GM18507 (cell line): ENCODE results near the gene CAPN13.

Experiments
- DNase-seq: peaks from one replicate; pipeline ENCODE4 v3.0.0; 2011; ENCODE audit warnings: low read depth; ENCODE audit not compliant: insufficient read length; ENCODE audit errors: extremely low spot score
- FAIRE-seq: peaks from 2 replicates; lab custom pipeline; 2011; peaks lifted over from hg19 to GRCh38; lab: Jason Lieb, UNC

The CAPN13 gene, protein sequence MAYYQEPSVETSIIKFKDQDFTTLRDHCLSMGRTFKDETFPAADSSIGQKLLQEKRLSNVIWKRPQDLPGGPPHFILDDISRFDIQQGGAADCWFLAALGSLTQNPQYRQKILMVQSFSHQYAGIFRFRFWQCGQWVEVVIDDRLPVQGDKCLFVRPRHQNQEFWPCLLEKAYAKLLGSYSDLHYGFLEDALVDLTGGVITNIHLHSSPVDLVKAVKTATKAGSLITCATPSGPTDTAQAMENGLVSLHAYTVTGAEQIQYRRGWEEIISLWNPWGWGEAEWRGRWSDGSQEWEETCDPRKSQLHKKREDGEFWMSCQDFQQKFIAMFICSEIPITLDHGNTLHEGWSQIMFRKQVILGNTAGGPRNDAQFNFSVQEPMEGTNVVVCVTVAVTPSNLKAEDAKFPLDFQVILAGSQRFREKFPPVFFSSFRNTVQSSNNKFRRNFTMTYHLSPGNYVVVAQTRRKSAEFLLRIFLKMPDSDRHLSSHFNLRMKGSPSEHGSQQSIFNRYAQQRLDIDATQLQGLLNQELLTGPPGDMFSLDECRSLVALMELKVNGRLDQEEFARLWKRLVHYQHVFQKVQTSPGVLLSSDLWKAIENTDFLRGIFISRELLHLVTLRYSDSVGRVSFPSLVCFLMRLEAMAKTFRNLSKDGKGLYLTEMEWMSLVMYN

DNA sequence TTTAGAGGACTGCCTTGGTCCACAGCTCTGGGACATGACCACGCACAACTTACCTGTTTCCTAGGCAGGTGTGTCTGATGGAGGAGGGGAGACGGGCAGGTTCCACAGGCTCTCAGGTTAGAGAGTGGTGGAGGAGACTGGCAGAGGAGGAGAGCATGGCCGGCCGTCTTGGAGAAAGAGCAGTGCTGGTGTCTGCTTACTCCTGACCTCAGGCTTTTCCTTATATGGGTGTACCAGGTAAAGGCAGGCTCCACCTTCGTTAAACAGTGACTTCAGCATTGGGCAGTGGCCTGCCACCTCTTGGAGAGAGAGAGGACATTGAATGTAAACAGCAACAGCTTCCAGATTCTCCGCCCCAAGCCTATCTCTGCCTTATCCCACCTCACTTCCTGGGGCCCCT, at the start of gene CAPN13:
TSS of gene CAPN13 (minus strand) at position 198 of the 400 bp plus-strand sequence. CDS start 20,121 bp downstream, outside the sequence.
- DNase-seq (no peak), FAIRE-seq (no peak)

DNA sequence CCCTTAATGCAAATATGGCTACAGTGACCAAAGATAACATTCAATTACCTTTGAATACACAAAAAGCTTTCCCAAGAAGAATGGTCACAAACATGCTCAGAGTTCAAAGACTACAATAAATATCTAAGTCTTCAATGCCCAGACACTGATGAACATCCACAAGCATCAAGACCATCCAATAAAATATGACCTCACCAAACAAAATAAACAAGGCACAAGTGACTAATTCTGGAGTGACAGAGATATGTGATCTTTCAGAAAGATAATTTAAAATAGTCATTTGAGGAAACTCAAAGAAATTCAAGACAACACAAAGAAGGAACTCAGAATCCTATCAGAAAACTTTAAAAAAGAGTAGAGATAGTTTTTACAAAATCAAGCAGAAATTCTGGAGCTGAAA, 40.6 kb upstream of the CAPN13 start:
- FAIRE-seq, result no peak
- no peak for DNase-seq

DNA sequence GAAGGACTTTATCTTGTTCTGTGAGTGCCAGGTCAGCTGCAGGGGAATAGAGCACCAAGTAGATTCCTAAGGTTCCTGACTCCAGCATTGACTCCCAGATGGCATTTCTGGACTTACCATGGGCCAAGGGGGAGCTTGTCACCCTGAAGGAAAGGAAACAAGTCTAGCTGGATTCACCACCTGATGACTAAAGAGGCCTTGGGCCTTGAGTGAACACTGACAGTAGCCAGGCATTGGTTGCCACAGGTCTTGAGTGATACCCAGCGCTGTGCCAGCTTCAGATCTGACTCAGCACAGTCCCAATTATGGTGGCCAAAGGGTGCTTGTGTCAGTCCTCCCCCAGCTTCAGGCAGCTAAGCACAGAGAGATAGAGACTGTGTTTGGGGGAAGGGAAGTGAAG, 40.1 kb upstream of the CAPN13 start:
- FAIRE-seq, result no peak
- no peak for DNase-seq

DNA sequence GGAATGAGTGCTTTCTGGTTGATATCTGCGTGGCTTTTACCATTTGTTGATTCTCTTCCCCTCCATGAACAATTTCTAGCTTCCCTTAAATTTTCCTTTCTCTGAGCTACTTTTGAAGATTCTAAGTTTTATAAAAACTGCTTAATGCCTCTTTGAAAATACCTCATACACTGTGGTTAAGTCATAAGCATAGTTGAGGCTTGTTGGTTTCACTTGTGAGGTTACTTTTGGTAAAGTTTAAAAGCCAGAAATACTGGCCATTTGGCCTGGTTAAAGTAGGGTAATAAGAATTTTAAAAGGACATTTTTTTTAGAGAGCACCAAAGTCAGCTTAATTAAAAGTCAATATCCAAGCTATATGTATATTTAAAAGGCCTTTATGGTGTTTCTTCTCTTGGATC, 21.3 kb upstream of the CAPN13 start:
- no peak for FAIRE-seq
- no peak for DNase-seq

DNA sequence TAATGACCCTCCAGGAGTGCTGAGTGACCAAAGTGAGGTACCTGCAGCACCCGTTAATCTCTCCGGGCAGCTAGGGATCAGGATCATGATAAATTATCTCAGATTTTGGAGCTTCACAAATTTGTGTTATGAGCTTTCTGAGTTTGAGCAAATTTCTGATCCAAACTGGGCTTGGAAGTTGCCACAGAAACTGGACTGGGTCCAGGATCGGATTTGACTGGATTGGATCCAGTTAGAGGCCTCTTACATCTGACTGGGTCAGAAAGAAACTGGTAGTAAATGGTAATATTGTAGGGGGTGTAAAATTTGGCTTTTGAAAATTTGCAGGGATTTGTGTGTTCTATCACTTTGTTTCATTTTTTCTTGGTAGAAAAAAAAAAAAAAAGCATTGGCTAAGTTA, 19.7 kb upstream of the CAPN13 start:
- DNase-seq (no peak), FAIRE-seq (no peak)

DNA sequence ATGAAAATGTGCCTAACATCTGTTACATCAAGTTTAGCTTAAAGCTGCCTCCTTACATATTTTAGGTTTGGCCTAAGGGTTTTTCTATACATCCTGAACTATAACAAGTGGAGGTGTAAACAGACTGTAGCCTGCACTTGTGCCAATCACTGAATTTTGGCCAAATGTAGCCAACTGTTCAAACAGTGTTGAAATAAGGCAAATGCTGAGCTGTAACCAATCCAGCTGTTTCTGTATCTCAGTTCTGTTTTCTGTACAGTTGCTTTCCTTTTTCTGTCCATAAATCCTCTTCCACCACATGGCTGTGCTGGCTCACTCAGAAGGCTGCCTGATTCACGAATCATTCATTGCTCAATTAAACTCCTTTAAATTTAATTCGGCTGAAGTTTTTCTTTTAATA, 19.2 kb upstream of the CAPN13 start:
- no peak for DNase-seq

DNA sequence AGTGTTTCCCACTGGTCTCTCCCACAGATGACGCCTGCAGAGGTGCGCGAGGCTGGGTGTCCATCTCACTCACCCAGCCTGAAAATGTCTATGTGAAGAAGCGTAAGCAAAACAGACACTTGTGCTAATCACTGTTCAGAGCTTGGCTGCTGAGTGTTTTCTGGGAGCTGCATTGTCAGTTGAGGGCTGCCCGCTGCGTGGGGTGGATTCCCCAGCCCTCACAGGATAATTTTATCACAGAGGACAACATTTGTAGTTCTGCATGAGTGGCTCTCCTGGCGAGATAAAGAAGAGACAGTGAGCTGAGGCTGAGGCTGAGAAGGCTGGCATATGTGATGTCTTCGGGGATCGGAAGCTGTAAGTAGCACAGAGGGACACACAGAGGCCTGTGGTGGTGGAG, 16.2 kb upstream of the CAPN13 start:
- DNase-seq (no peak), FAIRE-seq (no peak)

More for the DNA sequence above, 19.2 kb upstream of the CAPN13 start:
- no peak for FAIRE-seq

DNA sequence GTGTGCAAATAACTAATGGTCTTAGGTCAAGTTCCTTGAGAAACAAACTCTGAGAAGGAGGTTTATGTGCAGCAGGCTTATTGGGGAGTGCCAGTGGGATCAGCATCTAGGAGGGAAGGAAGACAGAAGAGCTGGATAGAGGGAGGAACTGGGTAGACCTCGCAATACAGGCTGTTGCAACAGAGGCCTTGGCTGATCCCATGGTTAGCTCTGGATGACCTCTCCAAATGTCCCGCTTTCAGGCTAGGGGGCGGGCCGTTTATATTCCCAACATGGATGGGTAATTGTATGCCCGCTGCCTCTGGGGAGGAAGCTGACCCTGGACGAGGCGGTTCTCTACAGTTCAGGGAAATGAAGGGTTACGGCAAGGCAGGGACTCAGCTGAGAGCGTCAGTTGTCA, 14.7 kb upstream of the CAPN13 start:
- FAIRE-seq (no peak), DNase-seq (no peak)

DNA sequence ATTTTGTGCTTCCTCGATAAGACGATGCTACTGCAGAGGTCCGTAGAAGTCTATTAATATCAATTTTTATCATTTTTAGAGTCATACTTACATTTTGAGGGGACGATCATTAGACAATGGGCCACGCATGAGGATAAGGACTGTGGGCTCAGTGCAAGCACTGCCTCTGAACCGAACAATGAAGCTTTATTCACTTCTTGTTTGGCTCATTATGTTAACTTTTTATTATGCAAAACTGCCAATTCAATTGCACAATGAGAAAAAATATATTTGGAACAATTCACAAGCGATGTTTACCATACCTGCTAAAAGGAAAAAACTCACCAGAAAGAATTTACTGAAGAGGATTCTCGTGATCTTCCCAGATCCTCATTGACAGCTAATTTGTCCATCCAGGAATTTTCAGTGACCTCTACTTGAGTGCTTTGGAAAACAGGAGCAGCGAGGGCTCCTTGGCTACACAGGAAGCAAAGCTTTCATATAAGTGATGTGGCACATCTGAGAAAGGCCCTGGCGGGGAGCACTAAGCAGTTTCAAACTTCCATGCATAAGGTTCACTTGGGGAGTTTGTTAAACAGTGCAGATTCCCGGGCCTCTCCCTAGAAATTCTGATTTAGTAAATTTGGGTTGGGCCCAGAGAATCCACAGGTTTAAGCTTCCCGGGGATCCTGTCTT, 13.3 kb upstream of the CAPN13 start:
- DNase-seq (no peak), FAIRE-seq (no peak)

DNA sequence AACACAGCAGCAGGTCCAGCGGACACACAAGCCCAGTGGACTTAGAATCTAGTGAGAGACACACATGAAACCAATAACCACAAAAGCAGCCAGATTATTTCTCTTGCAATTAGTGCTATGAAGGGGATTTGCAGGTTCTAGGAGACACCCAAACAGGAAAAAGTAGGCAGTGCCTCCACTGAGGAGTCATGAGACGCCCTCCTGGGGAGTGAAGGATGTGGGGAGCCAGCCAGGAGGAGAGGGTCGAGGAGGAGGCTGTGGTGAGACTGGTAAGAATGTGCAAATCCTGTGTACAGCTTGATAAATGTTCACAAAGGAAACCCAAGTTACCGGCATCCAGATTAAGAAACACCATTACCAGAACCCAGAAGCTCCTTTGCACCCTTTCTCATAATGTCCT, 2.7 kb upstream of the CAPN13 start:
- FAIRE-seq (no peak), DNase-seq (no peak)

DNA sequence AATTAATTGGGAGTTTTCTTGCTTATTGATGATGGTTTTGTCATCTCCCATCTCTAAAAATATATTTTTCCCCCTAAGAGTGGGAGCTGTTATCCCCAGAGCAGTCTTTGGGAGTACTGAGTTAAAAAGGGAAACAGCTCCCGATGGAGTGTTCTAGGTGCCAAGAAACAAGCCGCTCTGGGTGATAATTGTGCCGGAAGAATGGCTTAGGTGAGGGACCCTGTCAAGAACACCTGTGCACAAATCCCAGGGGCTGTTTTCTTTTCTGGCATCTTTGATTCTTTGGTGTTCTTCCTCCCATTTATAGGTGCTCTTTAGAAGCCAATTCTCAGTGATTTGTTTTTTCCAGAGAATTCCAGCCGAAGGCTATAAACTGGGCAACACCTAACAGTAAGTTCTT, 1.4 kb upstream of the CAPN13 start:
- DNase-seq (no peak), FAIRE-seq (no peak)

DNA sequence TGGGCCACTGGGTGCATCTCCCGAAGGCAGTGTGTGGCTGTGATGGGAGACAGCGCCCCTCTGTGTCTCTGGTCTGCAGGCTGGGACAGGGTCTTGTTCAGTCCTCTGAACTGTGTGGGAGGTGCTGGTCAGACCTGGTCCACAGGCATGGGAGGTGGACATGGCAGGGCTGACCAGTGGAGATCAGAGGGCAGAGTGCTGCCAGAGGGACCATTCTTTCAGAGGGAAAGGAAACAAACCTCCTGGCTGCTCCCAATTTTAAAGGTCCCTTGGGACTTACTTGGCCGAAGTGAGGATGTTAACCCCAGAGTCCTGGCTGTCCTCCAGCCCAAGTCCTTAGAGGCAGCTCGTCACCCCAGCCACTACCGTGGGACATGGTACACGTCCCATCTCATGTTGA, 4.0 kb downstream of the CAPN13 start:
- no peak for DNase-seq
- no peak for FAIRE-seq

DNA sequence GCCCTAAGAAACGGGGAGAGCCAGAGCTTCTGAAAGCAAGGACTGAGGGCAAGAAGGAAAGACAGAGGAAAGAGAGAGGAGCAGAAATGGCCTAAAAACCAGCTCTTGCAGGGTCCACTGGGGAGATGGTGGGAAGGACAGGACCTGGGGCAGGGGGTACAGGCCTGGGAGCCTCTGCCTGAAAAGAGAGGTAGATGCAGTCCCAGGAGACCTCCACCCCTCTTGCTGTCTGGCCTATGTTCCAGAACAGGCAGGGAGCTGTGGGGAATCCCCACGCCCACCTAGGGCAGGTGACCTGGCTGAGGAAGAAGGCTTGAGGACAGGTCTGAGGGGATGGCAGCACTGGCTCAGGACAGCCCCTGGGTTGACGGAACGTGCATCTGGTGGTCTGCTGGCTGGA, 4.6 kb downstream of the CAPN13 start:
- no peak for FAIRE-seq
- DNase-seq, result no peak

DNA sequence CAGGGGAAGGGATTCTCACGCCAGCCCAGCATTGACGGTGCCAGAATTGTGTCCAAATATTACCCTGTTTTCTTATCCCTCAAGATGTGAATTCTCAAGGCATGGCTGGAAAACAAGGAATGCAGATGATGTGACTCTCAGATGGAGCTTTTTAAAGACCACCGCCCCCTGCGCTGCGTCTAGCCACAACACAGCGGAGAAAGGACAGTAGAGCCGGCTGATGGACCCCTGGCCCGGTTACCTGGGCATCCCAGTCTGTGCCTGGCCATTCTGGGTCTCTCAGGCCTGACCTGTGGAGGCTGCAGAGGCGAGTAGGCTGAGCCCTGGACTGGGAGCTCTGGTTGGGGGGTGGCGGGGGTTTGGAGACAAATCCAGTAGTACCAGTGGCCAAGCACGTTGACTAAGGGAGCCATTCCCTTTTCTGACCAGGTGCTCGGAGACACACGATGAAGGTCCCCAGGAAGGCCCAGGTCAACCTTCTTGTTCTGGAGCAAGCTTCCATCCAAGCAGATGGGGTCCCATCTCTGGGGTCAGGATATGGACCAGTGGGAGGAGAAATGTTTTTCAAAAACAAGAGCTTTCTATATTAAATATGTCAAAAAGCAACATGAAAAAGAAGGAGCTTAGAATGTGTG, 5.3 kb downstream of the CAPN13 start:
- FAIRE-seq (no peak), DNase-seq (no peak)

DNA sequence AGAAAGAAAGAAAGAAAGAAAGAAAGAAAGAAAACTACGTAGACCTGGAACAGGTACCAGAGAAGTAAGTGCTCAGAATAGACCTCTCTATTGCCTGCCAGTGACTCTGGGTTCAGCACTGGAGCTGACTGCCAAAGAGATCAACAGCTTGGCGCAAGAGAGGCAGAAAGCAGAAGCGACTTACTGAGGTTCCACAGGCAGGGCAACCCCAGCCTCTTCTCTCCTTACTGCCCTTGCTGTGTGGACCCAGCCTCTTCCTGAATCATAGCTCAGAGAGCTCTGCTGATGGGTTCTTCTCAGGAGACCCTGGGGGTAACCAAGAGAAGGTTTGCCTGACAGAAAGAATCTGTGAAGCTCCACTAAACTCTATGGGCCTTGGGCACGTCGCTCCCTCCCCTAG, 7.1 kb downstream of the CAPN13 start:
- DNase-seq (no peak), FAIRE-seq (no peak)

DNA sequence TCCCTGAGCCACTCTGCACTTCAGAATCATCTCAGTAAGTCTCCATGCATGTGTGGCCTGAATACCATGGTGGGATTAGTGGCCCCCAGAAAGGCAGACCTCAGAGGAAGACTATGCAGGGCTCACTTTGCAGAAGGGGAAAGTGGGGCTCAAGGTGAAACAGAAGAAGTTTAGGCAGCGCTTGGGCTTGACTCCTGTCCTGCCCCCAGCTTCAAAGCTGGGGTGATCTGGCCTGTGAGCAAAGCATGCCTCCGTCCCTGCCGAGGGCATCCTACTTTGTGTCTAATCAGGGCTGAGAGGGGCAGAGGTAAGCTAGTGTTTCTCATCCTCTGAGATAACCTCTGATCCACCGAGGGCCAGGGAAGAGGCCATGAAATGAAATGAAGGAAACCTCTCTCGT, 7.9 kb downstream of the CAPN13 start:
- DNase-seq, result no peak
- FAIRE-seq, result no peak

DNA sequence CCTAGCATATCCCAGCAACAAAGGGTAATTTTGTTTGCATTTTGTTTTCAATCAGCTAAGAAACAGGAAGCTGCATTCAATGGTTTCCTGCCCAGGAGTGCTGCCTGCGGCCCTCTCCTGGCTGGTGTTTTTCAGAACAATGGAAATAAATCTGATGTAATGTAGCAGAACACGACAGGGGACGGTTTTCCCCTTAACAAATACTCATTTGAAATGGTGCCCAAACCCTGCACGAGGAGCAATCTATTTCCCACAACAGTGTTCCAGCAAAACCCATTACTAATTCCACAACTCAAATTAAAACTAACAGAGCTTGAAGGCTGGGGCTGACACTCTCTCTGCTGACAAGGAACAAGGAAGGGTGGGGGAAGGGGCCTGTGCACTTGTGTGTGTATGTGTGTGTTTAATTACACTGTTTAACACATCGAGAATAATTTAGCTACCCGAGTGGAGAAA, 8.7 kb downstream of the CAPN13 start:
- DNase-seq, result no peak
- no peak for FAIRE-seq

DNA sequence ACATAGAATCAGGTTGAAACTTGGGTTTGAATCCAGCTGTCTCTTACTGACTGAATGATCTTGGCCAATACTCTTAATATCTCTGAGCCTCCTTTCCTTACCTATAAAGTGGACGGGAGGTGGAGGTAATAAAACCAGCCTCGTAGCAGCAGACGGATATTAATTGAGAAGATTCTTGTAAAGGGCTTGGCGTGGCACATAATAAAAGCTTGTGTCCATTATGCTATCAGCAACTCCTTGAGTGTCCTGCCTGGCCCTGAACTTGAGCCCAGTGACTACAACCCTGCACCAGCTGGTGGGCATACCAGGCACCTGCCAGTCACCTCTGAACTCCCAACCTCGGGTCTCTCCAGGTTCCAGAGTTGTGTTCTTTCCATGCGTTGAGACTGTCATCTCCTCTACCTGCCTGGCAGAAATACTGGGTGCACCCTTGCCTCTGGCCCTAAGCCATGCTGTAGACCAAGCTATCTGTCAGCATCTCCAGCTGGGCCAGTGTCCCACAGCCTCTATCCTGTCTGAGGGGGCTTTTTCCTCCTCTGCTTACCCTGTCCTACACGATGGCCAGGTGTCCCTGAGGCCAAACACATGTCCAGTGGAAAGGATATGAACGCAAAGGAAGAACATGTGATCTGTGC, 9.7 kb downstream of the CAPN13 start:
- DNase-seq, result no peak
- no peak for FAIRE-seq

DNA sequence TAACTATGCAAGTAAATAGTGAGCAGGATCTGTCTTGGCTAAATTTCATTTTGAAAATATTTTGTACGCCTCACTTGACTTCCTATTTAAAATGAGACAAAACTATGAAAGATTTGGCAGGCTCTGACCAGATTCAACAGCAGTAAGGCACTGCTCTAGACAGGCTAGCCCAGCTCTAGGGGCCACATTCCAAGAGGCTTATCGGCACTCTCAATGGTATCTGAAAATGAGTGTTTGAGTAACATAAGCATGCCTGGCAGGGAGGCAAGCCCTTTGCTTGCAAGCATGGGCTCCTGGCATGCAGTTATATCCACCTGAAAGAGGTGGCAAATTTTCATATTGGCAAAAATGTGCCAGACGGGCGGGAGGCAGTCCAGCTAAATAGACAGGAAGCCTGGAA, 10.5 kb downstream of the CAPN13 start:
- FAIRE-seq (no peak), DNase-seq (no peak)

DNA sequence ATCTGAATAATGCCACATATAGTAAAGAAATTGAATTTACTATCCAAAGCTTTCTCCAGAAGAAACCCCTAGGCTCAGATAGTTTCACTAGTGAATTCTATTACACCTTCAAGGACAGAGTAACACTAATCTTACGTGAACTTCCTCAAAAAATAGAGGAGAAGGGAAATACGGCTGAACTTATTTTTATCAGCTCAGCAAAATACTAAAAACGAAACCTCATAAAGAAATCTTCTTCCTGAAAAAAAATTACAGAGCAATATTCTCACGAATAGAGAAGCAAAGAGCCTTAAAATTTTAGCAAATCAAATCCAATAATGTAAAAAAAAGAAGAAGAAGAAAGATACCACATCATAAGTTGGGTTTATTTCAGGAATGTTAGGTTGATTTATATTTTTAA, 14.7 kb downstream of the CAPN13 start:
- no peak for FAIRE-seq
- no peak for DNase-seq
